Transverse colon (tissue), 4 donors: ENCODE data around the gene UGT3A2.

Experiments
- CTCF ChIP-seq, 5 experiments: fragments of 200-600 bp in 3 of 5; fragments of 450-650 bp in 2 of 5; sonication (generic) in 3 of 5; IDR thresholded peaks; 1 replicate in 2 of 5; 2 replicates in 3 of 5; pipeline ENCODE4 v1.5.1; 2016 to 2017; ENCODE audit warnings: antibody characterized with exemption in 5 of 5, inconsistent platforms in 3 of 5, mild to moderate bottlenecking in 2 of 5, moderate library complexity in 1 of 5
- EP300 ChIP-seq: sonication (generic); formaldehyde crosslinking; IDR thresholded peaks from one replicate; pipeline ENCODE4 v1.6.1; 2017; ENCODE audit warnings: antibody characterized with exemption, low read depth
- POLR2A ChIP-seq: fragments of 450-650 bp; IDR thresholded peaks from one replicate; pipeline ENCODE4 v1.6.1; 2016; ENCODE audit warnings: antibody characterized with exemption, mild to moderate bottlenecking, moderate library complexity
- POLR2AphosphoS5 ChIP-seq, 3 donors: sonication (generic); formaldehyde crosslinking; IDR thresholded peaks; one replicate each; pipeline ENCODE4 v1.6.1; 2016; ENCODE audit warnings: antibody characterized with exemption in 3 of 3

GRCh38 chr5:35996076-35996475, 70.6 kb downstream of the UGT3A2 start:
- no peak for TF ChIP-seq CTCF (IDR thresholded peaks at IDR 0.05)
- TF ChIP-seq POLR2A: no peak
- TF ChIP-seq POLR2AphosphoS5 (IDR thresholded peaks at IDR 0.05): no peak
- no peak for TF ChIP-seq EP300
